HL-60/S4 treated with phorbol 12-myristate 13-acetate at 8.2 ng/mL for 4 days and 3 days (cell line): Measurements from ENCODE around the gene DIAPH1.
"Not testable (repeated sequence)": the region's sequence is repeated elsewhere in the genome, so short reads cannot be mapped to it uniquely, and the experiment has no call there.

ENCODE experiments used
- in situ Hi-C: fragments of 300-500 bp; cut with MboI; formaldehyde crosslinking; loops from 2 replicates; pipeline ENCODE4 v1.15.0; 2022; ENCODE audit warnings: low sequenced_read_pairs

The DIAPH1 gene

DNA sequence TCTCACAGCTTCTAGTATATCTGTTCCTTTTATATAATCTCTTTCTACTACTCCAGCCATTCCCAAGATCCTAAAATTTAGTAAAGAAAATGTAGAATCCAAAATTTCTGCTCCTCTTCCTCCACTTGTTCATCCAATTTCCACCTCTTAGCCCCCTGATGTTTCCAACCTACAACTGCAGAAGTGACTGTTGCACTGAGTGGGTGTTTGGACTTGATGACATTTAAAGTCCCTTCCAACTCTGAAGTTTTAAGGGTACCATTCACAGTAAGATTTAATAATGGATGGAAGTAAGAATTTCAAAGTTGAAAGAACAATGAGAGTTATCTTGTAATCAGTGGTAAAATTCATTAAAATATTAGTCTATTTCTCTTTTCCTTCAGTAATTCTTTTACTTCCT, 5.5 kb downstream of the DIAPH1 start:
- in situ Hi-C loops: no loop called here

DNA sequence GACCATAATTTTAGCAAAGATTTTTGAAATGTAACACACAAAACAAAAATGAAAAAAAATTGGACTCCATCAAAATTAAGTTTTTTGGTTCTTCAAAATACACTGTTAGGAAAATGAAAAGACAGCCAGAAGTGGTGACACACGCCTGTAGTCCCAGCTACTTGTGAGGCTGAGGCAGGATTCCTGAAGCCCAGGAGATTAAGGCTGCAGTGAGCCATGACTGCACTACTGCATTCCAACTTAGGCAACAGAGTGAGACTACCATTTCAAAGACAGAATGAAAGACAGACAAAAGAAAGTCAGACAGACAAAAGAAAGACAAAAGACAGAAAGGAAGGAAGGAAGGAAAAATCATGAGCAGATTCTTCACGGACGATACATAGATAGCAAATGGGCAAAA, 7.5 kb downstream of the DIAPH1 start:
- in situ Hi-C loops: no loop called here

DNA sequence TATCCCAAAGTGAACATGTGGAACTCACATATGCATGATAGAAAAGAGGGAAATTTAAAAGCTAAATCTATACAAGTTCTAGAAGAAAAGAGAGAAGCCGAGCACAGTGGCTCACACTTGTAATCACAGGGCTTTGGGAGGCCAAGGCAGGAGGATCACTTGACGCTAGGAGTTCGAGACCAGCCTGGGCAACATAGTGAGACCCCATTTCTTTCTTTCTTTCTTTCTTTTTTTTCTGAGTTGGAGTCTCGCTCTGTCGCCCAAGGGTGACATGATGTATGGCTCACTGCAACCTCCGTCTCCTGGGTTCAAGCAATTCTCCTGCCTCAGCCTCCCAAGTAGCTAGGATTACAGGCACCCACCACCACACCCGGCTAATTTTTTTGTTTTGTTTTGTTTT, 8.9 kb downstream of the DIAPH1 start:
- in situ Hi-C loops: not testable (repeated sequence)

DNA sequence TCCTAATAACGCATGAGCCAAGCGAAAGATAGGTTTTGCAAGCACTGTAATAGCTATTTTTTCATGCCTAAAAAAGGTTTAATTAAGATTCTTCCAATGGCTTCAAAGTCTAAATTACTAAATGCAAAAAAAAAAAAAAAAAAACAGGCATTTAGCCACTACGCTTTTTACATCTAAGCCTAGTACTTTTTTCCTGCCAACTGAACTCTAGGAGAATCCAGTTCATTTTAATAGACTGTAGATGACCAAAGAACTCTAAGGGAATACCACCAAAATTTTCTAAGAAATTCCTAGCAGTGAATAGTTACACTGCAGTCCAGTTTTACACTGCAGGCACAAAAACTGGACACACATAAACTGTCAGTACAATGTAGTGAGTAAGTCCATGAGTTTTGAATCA, 9.8 kb downstream of the DIAPH1 start:
- in situ Hi-C loops: no loop called here

DNA sequence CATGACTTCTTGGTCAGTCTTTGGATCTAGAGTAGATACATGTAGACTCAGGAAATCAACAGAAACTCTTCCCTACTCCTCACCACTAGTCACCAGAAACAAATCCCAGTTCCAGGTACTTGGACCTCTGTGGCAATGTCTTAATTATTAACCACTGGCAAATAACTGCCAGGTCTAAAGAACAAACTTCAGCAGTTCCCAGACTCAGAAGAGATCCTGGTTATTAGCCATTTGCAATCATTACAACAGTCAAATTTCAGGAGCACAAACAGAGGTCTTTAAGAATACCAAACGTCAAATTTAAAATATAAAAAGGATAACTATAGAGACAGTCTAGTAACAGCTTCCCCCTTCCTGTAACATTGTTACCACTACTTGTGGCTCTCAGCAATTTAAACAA, 10.2 kb downstream of the DIAPH1 start:
- in situ Hi-C loops: no loop called here

DNA sequence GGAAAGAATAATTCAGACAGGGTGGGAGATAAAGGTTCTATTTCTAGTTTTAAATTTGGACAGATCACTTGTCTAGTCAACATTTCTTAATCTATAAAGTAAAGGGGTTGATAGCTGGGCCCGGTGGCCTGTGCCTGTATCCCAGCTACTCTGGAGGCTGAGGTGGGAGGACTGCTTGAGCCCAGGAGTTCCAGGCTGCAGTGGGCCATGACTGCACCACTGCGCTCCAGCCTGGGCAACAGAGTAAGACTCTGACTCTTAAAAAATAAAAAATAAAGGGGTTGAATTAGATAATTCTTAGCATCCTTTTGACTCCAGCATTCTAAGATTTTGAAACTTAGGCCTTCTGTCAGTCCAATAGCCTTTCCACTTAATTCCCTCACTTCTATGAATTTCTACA, 10.8 kb downstream of the DIAPH1 start:
- in situ Hi-C loops: no loop called here

DNA sequence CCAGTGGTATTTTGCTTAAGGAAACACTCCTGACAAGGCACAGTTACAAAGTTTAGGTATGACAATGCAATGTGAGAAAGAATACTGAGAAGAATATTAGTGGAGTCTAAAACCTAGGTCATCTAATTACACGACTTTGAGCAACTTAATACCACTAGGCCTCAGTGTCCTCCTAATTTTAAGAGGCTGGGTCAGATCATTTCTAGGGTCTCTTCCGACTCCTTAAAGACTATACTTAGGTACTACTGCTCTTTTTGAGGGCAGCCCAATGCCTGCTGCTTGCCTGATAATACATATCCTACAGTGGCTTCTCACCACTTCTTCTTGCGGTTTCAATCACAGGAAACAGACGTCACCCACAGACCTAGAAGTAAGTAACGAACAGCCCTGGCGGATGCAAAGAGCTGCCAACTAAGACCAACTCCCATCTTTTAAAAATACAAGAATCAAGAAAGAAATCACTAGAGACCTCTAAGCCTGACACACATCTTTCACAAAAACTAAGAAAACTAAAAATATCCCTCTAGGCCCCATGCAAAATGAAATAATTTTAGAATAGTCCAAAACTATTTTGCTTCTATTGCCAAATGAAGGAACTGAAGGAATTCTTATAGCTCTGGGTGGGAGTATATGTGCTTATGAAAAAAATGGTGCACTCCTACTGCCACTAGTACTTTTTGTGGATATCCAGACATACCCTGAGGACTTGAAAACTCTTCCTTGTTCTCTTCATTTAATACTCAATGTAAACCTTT, 13.1 kb downstream of the DIAPH1 start:
- in situ Hi-C loops: no loop called here

DNA sequence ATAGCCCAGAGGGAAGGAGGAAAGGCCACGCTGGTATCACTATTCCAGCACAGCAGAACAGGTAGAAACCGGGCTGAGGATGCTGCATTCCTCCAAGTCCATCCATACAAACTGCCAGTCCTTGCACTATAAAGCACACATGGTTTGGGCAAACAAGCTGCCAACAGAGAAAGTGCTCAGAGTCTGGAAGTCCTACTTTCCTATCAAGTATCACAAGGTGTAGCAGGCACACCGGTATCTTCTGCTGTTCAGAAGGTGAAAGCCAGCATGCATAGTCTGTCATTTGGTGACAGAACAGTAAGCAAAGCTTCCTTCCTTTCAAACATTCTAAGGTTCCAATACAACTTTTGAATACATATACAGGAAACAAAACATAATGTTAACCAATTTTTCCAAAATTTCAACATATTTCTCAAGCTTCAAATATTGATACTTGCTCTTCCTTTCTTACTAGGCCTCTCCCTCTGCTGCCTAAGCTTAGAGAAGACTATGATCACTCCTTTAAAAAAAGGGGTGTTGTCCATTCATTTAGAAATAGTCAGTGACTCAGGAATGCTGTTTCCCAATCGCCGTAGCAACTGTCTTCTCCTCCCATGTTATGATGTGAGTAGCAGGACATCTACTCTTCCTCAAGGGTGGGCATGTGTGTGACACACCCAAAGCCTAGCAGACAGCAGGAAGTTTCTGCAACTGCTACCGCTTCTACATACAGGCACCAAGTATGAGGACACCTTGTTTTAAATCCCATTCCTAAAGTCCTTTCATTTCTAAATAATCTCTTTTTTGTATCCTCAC, 14.7 kb downstream of the DIAPH1 start:
- in situ Hi-C loops: no loop called here

DNA sequence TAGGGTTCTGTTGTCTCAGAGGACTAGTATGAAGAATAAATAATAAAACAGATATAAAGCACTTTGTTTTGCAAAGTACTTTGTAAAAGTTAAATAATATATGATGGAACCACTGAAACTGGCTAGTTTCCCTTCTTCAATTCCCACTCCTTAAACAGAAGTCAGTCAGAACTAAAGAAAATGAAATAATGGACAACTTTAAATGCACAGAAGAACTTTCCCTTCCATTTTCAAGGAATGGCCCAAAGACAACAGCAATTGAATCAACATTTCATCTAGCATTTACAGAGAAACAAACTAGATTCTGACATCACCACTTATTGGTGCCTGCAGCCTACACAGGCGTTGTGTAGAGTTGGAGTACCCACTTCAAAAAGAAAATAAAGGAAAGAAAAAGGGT, 16.2 kb downstream of the DIAPH1 start:
- in situ Hi-C loops: no loop called here

DNA sequence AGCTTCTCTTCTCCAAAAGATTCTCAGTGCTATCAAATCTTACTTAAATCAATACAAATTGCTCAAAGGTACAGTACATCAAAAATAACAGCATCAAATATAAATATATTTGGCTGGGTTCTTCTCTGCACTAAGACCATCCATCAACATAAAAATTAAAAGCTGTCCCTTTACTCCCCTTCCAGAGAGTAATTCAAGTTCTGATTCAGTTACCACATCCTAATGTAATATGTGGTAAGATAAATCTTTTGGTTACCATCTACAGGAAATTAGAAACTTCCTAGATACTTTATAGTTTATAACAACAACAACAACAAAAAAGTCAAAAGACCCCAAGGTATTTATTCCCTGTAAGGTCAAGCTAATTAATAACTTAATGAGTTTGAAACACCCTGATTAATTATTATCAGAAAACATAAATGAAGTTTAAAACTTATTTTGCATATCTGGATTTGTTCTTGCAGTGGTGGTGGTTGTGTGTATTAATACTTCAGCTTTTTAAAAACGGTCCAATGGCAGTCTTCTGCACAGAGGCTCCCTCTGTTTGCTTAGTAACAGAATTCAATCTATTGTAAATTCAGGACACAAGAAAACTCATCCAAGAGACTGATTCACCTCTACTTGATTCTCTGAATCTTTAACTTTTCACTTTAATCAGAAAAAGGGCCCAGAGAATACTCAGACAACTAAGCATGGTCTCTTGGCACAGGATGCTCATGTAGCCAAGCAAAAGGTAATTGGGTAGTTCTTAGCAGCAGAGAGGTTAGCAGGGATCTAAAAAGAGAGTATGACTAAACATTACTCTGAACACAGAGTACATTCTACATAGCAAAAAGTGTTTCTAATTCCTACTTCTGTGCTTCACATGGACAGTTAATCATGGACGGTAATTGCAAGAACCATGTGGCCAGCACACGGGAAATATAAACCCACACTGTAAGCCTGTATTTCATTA, 20.1 kb downstream of the DIAPH1 start:
- in situ Hi-C loops: no loop called here

DNA sequence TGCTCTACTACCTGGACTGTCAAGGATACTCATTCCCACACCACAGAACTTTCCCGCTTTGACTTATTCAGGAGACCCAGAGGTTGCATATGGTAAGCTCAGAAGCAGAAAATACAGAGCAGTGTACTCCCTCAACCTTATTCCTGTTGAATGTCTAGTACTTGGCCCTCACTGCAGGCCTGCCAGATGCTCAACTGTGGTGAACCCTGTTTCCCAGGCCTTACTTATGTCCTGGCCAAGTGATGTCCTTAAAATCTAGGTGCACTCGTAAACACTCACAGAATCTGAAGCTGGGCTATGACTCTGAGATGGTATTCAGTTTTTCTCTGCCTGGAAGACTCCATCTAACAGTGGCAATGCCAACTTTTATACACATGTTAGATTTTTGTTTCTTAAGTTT, 21.0 kb downstream of the DIAPH1 start:
- in situ Hi-C loops: no loop called here

DNA sequence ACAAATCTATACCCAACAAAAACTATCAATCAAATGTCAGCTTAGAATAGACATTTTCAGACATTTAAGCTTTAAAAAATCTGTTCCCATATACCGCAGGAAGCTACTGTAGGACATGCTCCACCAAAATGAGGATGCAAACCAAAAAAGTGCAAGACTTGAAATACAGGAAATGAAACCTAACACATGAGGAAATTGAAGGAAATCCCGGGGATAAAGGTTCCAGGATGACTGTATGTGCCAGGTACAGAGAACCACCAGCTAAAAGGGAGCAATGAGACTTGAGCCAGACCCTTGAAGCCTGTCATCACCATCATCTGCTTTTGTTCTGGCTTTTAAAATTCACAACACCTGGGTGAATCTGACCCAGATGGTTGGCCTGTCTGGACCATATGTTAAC, 21.4 kb downstream of the DIAPH1 start:
- in situ Hi-C loops: no loop called here

DNA sequence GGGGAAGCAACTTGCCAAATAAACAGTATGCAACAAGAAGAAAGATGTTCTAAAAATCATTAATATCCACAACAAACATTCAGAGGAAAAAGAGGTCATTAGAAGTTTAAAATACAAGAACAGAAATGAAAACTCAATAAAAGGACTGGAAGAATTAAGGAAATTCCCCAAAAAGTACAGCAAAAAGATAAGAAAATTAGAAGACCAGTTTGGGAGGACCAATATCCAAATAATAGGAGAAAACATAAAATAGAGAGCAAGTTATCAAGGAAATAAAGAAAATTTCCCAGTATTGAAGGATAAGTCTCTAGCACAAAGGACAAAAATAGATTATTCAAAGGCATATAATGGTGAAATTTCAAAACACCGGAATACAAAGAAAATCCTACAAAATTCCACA, 21.9 kb downstream of the DIAPH1 start:
- in situ Hi-C loops: no loop called here

DNA sequence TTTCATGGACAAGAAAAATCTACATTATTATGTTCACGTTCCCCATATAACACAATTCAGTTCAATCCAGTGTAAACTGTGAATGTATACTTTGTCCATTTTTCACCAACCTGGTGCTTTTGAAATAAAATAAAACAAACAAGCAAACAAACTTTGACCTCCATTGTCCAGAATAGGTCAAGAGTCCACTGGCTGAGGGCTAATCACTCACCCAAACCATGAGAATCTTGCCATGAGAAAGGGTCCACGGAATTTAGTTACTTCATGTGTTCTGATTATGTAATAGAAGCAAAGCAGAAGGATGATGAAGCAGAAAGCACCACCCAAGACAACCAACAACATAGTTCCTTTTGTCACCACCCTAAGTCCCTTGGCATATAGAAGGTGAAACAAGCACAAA, 28.7 kb downstream of the DIAPH1 start:
- in situ Hi-C loops: no loop called here

DNA sequence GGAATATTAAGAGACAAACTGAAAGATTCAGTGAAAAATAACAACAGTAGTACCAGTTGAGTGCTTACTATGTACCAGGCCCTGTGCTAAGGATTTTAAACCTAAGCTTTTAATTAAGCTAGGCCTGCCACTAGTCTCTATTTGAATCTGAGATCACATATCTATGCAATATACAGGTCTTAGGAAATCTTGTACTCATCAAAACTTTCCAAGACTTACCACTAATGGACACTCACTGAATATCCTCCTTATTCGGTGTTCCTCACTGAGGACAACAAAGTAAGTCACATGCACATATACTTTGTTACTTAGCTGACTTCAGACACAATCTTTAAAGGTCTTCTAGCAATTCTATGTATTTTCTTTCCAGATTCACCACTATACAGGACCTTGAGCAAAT, 32.6 kb downstream of the DIAPH1 start:
- in situ Hi-C loops: no loop called here

DNA sequence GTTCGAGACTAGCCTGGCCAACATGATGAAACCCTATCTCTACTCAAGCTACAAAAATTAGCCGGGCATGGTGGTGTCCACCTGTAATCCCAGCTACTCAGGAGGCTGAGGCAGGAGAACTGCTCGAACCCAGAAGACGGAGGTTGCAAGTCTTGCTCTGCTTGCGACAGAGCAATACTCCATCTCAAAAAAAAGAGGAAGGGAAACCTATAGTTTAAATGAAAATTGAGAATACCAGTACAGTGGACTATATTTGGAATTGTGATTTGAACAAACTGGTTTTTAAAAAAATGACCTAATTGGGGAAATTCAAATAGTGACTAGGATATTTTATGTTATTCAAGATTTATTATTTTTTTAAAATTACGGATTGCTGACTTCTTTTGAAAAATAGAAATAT, 33.2 kb downstream of the DIAPH1 start:
- in situ Hi-C loops: no loop called here

DNA sequence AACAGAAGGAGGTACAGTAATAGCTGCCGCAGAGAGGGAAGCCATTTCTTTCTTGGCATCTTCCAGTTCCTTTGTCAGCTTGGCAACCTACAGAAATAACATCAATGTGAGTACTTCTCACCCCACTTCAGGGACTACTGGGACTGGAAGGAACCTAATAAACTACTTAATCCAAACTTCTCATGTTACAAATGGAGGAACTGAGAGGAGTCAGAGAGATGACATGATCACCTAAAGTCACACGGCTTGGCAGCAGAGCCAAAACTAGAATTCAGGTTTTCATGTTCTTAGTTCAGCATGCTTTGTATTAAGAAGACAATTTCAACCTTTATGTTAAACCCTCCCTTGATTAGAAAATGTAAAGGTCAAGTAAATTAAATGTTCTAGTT, 44.7 kb downstream of the DIAPH1 start:
- in situ Hi-C loops: no loop called here

DNA sequence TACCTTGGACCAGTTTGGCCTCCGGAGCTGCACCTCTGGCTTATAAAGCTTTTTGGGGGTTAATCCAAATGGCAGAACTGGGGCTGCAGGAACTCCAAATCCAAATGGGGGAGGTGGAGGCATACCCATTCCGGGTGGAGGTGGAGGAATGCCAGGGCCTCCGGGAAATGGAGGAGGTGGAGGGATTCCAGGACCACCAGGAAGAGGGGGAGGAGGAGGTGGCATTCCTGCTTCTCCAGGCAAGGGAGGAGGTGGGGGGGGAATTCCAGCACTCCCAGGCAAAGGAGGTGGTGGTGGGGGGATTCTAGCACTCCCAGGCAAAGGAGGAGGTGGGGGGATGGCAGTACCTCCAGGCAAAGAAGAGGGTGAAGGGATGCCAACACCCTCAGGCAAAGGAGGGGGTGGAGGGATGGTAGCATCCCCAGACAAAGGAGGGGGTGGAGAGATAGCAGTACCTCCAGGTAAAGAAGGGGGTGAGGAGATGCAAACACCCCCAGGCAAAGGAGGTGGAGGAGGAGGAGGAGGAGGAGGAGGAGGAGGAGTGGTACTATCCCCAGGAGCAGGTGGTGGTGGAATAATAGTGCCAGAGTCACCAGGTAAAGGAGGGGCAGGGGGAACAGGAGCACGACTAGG, 45.2 kb downstream of the DIAPH1 start:
- in situ Hi-C loops: no loop called here

DNA sequence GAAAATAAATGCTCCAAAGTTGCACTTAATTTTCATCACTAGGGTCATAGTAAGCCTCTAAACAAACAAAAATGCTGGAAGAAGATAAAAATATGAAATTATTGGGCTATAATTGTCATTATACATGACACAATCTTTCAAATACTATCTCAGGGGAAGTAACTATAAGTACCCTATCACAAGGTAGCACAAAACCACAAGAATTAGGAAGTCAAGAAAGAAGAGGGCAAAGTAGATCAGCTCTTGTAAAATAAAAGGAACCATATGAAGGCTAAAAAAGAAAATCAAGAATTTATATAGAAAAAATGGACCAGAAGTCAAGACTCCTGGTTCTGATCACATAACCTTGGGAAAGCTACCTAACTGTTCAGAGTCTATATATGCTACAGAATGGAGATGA, 48.1 kb downstream of the DIAPH1 start:
- in situ Hi-C loops: no loop called here

DNA sequence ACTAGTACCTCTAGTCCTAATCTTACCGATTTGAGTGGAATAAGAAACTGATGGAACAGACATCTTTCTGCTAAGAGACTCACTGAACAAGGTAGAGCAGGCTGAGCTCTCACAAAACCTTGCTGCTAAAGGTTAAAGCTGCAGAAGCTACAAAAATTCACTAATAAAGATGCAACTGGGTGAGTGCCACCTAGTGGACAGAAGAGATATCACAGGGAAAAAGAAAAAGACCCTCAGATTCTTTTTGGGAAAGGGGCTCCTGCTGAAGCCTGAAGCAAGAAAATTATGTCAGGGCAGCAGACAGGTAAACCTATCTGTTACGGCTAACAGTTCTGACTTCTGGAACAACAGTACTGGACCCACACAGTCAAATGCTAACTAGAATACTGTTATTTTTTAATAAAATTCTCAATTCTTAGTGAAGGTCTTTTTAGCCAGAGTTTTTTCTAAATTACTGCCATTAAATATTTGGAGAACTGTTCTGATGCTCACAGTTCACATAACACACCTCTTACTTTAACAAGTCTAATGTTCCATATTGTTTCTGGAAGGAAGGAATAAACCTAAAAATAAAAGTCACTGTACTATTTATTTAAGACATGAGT, 51.2 kb downstream of the DIAPH1 start:
- in situ Hi-C loops: no loop called here
